Hematopoietic multipotent progenitor cell treated with erythropoietin and hydrocortisone succinate and interleukin-3 and kit ligand, for 17 days (in vitro differentiated cells): Measurements from ENCODE around the gene HSPG2.
"Not testable (repeated sequence)": the region's sequence is repeated elsewhere in the genome, so short reads cannot be mapped to it uniquely, and the experiment has no call there.

ENCODE experiments used
- DNase-seq: peaks from one replicate; pipeline ENCODE4 v3.0.0-alpha.2; 2015; ENCODE audit warnings: low spot score

Gene HSPG2

DNA sequence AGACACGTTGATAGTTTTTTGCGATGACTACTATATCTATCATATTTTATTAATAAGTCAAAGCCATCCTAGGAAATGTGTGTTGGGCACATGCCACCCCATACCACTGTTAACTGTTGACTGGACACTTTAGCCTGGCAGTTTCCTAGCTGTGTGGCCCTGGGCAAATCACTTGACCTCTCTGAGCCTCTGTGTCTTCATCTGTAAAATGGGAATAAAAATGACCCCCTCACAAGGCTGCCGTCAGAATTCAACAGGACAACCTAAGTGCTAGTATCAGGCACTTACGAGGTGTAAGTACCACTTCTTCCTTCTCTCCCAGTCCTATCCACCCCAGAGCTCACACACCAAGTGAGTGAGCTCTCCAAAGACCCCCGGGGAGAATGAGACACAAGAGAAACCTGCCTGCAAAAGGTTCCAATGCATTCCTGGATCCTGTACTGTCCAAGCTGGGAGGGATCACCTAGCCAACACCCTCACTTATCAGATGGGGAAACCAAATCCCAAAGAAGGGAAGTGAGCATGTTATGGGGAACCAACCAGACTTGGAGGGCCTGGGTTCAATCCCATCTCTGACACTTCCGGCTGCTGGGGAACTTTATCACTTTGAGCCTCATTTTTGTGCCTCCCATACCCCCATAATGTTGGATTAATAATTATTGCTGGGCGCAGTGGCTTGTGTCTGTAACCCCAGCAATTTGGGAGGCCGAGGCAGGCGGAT, 24.9 kb downstream of the HSPG2 start:
- DNase-seq = no peak

DNA sequence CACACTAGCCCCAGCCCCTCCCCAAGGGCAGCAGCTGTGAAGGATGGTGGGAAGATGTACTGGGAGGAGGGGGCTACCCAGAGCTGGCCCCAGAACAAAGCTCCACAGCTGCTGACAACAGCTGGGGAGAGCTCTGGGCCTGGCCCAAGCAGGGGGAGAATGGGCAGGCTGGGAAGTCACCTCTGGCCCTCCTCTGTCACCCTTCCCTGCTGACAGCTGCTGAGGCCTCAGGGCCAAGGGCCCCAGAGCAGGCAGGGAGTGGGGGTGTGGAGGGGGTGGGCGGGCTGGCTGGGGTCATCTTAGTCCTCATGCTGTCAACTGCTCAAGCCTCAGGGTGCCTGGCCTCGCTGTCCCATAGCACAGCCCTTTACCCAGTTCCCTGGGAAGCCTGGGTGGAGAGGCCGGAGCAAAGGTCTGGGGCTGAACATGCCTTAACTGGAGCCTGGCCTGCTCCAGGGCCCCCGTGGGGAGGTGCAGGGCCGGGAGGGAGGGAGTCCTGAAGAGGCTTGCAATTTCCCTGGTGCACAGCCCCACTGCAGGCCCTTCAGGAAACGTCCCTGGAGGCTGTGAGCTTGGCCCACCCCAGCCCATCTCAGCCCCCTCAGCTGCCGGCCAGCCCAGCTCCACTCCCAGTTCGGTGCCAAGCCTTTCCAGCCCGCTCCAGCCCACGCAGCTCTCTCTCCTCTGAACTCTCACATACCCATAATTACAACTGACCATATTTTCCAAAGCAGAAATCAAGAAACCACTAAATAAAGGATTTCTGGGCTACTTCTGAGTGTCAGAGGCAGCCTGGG, 25.7 kb downstream of the HSPG2 start:
- no peak for DNase-seq

DNA sequence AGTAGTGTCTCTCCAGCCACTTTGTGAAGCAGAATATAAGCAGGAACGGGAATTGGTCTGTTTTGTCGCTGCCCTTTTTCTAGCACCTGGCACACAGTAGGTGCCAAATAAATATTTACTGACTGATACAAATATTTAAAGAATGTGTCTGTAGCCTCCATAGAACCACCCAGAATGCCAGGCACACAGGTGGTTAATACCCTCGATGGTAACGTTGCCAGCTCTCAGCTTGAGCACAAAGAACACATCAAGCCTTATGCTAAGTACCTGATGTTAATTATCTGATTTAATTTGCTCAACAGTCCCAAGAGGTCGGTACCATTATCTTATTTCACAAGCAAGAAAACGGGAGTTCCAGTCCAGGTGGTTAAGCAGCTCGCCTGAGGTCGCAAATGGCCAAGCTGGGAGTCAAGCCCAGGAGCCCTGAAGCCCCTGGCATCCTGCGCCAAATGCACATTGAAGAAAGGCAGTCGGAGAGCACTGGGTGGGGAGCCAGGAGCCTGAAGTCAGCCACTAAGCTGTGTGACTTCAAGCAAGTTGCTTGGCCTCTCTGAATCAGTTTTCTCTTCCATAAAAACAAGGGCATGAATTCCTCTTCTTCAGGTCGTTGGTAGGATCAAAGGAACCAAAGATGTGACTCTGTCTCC, 26.4 kb downstream of the HSPG2 start:
- no peak for DNase-seq

DNA sequence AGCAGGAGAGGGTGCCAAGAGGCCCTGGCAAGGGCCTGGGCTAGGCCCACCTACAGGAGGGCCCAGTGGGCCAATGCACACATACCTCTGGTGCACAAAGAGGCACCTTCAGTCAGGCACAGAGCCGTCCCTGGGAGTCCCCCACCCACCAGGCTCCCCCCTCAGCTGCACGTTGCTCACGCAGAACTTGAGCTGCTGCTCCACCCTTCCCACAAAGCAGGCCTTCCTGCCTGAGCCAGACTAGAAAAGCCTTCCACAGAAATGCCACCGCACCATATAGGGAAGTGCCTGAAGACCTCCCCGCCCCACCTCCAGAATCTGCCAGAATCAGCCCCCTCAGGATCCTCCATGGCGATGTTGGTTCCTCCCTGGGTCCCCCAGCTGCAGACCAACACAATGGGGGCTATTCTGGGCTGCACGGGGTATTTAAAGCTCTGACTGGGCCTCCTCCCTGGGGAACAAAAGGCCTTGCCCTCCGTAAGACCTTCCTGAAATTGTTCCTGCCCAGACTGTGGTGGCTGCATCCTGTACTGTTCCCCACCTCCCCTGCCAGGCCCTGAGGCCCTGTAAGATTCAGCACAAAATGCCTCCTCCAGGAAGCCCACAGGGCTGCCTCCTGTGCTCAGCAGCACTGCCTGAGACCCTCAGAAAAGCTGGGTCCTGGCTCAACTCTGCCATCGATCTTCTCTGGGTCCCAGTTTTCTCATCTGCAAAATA, 27.2 kb downstream of the HSPG2 start:
- no peak for DNase-seq

DNA sequence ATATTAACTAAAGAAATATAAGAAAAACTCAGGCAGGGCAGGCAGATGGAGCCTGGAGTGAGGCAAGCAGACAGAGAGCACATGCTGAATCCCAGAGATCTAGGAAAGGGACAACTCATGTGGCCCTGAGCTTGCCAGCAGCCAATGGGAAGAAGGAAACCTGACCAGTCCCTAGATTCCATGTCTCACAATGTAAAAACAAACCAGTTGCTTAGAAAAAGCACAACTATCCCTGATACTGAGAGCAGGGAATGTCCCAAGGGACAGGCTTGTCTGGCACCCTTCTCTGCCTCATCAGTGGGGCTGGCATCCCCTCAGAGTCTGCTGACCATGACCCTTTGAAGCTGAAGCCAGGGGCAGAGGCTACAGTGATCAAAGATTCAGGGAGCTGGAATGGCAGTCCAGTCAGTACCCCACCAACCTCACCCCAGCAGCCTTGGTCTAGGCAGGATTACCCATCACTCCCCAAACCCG, 27.8 kb downstream of the HSPG2 start:
- DNase-seq = no peak

DNA sequence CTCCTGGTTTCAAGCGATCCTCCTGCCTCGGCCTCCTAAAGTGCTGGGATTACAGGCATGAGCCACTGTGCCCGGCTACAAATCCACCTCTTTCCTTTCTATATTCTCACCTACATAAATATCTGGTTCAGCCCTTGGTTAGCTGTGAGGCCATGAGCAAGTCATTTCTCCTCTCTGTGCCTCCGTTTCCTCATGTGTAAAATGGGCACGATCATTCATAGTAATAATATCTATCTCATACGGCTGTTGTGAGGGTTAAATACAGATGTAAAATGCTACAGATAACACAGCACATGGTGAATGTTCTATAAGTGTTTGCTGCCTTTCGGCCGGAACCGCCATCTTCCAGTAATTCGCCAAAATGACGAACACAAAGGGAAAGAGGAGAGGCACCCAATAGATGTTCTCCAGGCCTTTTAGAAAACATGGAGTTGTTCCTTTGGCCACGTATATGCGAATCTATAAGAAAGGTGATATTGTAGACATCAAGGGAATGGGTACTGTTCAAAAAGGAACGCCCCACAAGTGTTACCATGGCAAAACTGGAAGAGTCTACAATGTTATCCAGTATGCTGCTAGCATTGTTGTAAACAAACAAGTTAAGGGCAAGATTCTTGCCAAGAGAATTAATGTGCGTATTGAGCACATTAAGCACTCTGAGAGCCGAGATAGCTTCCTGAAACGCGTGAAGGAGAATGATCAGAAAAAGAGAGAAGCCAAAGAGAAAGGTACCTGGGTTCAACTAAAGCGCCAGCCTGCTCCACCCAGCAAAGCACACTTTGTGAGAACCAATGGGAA, 29.2 kb downstream of the HSPG2 start:
- not testable (repeated sequence) for DNase-seq

DNA sequence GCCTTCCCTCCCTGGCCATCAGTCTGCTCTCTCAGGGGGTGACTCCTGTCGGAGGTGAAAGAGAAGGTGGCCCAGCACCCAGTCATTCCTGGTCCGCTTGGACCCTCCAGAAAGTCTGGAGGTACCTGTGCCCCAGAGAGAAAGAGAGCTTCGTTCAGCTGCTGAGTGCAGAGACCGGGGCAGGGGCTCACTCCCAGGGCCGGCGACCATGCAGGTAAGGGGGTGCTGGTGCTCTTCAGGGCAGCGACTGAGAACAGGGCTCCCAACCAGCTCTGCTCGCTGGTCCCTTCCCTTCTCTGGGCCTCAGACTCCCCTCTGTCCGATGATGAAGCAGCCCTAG, 30.1 kb downstream of the HSPG2 start:
- no peak for DNase-seq

DNA sequence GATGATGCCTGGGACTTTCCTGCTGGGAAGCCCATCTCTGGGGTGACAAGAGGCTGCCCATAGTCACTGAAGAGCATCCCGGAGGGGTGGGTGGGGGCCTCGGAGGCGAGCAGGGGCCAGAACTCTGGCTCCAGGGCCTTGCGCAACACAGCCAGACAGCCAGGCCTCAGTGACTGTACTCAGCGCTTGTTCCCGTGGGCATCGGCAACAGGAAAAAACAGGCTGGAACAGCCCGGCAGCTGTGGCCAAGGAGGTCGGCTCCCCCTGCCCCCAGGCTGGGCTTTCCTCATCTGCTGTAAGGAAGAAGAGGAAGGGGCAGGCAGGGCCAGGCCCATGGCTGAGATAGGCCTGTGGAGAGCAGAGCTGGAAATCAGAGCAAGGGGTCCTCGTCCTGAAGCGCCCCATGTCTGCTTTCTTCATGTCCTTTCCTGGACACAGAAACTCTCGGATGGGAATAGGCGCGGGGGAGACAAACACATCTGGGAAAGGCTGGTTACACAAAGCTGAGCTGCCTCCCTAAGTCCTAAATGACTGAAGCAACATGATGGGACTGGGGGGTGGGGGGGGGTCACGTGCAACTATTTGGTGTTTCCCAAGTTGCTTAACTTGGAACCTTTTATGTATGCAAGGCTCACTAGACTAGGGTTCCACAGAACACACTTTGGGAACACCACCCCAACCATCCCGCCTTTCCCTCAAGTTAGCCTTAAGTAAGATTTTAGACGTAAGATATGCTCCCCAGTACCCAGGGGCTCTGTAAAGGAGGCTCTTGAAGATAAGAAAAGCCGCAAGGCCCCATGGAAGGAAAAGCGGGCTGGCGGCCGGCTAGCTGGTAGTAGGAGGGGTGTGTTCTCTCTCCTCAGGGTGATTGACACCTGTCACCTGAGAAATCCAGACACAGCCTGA, 30.7 kb downstream of the HSPG2 start:
- DNase-seq = peak; percentile 71

DNA sequence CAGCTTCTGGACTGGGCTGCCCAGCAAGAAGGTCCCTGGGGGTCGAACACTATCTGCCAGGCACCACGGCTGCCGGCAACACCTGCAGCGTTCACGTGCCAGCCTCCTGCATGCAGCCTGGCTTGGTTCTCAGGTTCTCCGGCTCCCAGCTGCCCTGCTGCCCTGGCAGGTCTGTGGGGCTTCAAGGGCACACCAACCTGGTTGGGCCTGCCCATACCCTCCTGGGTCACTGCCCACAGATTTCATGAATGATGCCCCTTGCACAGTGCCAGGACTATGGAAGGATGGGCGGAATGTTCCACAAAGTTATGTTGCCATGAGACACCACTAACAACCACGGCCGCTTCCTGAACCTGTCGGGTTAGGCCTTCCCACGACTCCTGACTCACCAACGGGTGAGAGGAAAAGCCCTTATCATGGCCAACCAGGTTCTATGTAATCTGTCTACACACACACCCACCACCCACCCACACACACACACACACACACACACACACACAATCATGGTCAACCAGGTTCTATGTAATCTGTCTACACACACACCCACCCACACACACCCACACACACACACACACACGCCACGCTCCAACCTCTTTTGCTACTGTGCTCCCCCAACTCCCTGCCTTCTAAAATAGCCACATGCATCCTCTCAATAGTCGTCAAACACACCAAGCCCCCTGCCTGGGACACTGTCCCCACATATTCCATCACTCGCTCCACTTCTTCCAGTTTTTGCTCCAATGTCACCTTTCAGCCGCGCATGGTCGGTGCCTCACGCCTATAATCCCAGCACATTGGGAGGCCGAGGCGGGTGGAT, 32.2 kb downstream of the HSPG2 start:
- DNase-seq = peak; percentile 88

DNA sequence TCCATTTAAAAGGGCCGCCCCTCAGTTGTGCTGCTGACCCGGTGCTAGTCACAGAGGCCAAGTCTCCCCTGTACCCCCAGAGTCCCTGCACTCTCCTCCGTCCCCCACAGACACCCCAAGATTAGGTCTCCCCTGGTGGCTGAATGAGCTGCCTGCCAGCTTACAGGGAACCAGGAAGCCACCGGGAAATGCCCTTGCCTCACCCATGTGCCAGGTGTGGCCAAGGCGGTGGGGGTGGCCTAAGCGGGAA, 32.7 kb downstream of the HSPG2 start:
- no peak for DNase-seq

DNA sequence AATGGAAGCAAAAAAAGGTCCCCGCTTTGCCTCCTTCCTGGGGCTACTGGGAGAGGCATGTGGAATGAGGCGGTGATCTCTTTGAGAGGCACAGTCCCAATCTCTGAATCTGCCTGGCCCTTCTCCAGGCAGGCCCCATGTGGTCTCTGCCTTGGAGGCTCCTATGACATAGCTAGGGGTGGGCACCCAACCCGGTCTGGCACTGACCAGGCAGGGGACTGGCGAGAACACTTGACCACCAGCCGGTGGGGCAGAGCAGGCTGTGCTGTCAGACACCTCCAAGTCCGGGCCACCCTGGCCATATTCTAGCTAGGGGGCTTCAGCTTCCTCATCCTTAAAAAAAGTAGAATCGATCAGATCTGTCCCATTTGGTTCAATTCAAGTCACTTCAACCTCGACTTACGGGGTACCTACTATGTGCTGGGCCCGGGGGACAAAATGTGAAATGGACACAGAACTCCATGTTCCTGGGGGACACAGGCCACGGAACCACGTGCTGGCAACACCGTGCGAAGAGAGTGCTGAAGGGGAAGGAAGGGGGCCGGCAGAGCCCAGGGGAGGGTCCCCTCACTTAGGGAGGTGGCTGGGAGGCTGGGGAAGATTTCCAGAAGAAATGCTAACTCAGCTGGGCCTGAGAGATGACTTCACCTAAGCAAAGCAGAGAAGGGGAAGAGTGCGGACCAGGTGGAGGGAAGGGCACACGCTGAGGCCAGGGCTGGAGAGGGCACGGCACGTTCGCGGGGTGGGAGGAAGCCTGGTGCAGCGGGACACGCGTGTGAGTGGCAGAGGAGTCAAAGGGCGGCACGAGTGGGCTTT, 33.3 kb downstream of the HSPG2 start:
- no peak for DNase-seq

DNA sequence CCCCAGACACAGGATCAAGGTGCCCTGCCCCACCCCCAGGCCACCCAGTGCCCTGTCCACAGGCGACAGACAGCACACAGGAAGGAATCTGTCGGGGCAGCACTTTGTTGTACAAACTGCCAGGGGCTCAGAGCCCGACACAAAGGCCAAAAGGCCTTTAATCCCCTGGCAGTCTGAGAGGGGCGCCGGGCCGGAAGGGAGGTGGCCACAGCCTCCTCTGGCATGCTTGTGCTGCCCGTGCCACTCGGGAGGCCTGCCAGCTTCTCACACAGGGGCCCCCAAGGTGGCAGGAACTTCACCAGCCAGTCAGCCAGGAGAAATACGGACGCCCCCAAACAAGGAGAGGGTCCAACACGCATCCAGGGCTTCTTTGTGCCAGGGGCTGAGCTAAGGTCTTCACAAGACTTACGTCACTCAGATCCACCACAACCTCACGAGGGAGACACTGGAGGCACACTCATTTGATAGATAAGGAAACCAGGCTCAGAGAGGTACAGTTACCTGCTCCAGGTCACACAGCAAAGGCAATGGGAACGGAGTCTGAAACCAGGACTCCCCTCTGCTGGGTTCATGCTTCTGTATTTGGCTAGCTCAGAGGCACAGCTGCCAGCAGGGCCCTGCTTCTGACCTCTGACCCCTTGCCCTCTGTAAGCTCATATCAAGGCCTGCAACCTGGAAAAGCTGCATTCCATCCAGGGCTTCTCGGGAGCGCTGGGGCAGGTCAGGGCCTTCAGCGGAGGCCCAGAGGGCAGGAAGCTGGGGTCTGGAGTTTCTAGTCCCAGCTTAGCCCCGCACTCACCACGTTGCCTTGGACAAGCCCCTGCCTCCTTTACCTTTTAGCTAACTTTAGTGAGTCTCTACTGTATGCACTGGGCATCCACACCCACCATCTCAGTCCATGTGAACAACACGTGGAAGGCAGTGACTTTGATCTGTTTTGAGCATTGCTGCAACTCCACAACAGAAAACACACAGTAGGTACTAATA, 34.8 kb downstream of the HSPG2 start:
- DNase-seq = no peak

DNA sequence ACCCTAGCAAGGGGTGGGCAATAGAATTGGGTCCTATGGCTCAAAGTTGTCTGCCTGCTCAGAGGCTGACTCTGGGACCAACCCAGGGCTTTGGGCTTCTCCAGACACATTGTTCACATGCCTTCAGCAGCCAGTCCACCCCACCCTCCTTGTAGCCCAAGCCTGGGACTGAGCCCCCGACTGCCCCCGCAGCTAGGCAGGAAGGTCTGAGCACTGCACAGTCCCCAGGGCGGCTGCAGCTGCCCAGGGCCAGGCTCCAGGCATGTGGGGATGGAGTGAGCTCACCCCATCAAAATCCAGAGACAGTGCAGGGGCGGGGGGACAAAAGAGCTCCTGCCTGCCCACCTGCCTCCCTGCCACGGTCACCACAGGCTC, 35.6 kb downstream of the HSPG2 start:
- DNase-seq = no peak

DNA sequence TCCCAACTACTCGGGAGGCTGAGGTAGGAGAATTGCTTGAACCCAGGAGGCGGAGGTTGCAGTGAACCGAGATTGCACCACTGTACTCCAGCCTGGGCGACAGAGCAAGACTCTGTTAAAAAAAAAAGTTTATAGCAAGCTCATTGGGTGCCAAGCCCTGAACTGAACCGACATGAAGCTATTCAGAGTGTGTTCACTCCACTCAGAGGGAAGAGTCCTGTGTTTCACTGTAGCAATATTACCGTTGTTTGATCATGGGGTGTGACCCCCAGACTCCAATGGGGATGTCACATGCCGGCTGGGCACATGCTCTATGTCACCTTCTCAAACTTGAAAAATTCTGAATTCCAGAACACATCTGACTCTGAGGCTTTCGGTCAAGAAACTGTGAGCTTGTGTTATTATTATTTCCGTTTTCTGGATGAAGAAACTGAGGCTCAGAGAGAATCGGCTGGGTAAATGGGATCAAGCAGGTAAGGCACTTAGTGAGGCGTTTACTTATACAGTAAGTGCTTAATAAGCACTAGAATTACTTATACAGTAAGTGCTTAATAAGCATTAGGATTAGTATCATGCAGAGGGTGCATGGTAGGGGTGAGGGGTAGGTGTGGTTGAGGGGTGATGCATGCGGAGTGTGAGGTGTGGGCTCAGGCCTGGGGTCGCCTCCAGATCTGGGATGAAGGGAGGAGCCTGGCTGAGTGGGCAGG, 36.2 kb downstream of the HSPG2 start:
- no peak for DNase-seq

DNA sequence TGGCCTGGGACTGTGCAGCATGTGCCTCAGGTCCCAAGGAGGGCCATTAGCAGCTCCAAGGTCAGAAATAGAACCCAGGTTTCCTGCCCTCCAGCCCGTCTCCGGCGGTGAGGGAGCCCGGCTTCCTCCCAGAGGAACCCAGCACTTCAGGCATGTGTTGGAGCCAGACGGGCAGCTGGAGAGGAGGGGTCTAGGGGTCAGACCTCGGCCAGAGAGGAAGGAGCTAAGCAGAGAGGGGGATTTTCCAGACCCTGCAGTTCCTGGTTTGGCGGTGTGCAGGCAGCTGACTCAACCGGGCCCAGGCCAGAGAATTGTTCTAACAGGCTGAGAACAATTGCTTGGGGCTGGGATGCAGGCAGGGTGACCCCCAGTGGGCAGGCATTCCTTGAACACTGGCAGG, 37.1 kb downstream of the HSPG2 start:
- no peak for DNase-seq

DNA sequence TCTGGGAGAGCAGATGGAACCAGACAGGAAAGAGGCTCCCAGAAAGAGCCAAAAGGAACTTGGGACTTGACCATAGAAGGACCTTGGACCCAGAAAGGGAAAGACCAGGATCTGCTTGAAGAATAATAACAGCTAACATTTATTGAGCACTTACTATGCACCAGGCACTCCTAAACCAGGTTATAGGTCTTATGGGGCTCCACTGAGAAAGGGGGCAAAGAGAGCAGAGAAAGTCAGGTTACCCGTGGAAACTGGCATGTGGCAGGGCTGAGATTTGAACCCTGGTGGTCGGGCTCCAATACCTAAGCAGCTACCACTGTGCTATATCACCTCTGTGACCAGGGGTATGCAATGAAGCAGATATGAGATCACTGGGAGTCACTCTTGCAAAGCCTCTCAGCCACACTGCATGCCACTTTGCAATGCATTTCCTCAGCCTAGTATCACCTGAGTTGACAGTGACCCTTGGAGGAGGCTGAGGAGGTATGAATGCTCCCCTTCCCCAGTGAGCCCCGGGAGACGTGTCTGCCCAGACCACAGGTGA, 37.8 kb downstream of the HSPG2 start:
- no peak for DNase-seq
